ENCODE measurements around the gene DCLK2. TPM values are rescaled to one million over a fixed set of nuclear protein-coding genes. Genes with fewer than 3 reads are reported as not detected.

Gene DCLK2
- total and polyA plus RNA-seq, 2 of the 8 experiments (the other 6 are each of a cell fraction or from before 2014, with no cell fraction given) = 0.32 to 0.37 TPM

DNA sequence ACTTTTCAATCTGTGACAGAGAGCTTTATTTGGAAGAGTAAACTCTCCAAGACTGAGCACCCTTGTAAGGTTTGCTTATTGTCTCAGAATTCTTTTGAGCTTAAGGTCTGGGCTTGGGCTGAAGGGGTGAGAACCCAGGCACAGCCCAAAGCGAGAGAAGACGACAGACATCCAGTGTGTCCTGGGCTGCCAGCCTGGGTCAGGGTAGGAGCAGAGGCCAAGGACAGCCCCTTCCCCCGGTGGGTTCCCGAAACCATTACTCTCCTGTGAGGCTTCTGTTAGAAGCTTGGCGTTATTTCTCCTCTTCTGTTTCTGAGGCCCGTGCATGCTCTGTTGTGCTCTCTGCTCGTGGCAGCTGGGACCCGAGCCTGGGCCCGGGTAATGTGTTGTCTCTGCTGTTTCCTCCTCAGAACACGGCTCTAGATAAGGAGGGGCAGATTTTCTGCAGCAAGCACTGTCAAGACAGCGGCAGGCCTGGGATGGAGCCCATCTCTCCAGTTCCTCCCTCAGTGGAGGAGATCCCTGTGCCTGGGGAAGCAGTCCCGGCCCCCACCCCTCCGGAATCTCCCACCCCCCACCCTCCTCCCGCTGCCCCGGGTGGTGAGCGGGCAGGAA is 177.5 kb downstream of the DCLK2 start:
- no peak overlapping the region for H3K4ac ChIP-seq (replicated peaks; ENCODE audit: insufficient read length, low read depth, low read length)
- H3K27me3 ChIP-seq (replicated peaks in 1 of 4; ENCODE audit: control insufficient read depth in 3 of 4, extremely low read depth in 1 of 4, insufficient read depth in 3 of 4, low read length in 3 of 4) = no peaks in the 10 kb centered on the region
- no peaks in the 10 kb centered on the region for H3K36me3 ChIP-seq (ENCODE audit: control insufficient read depth in 2 of 4, insufficient read depth in 4 of 4, low read length in 3 of 4)
- no peaks in the 10 kb centered on the region for H4K20me1 ChIP-seq (replicated peaks in 1 of 2; ENCODE audit: control insufficient read depth in 1 of 2, insufficient read depth in 2 of 2, low read length in 2 of 2)
- no peak overlapping the region for H3K4me2 ChIP-seq (ENCODE audit: insufficient read depth in 1 of 2, low read depth in 2 of 2, low read length in 2 of 2)
- H3K14ac ChIP-seq (ENCODE audit: insufficient read length) = no peak overlapping the region
- H2BK120ac ChIP-seq (replicated peaks; ENCODE audit: low read depth, low read length) = no peak overlapping the region
- no peak for DNase-seq (ENCODE audit: low read depth in 1 of 2, low spot score in 2 of 2)
- H3K23ac ChIP-seq (ENCODE audit: insufficient read length) = no peak overlapping the region
- no peak overlapping the region for H4K5ac ChIP-seq (ENCODE audit: insufficient read length, low read depth, low read length)
- no peak overlapping the region for H2BK5ac ChIP-seq (ENCODE audit: low read depth, low read length)
- peaks cover under 1% of the 10 kb centered on the region; the same call in 1 of the 2 replicates for H3K23me2 ChIP-seq (ENCODE audit: low read depth, low read length)
- no peak overlapping the region for H3K9ac ChIP-seq (replicated peaks in 1 of 4; ENCODE audit: extremely low read depth in 1 of 4, low read depth in 3 of 4, low read length in 3 of 4)
- FAIRE-seq = no peak
- no peaks in the 10 kb centered on the region for H3K9me3 ChIP-seq (ENCODE audit: insufficient read depth in 2 of 2, low read depth in 1 of 2, low read length in 1 of 2)
- ChIA-PET POLR2A (ENCODE audit: partially characterized antibody) (no interaction called here), CTCF (ENCODE audit: partially characterized antibody) (interaction anchor here (0.7 to 4.8 kb wide), 6 partner anchors 9 to 250 kb away, joined by 3 to 34 read pairs (median 3); no protein-coding TSS in a partner anchor)
- no peak overlapping the region for H2BK12ac ChIP-seq (ENCODE audit: low read depth, low read length)
- H2BK20ac ChIP-seq (ENCODE audit: low read length) = no peak overlapping the region
- H4K8ac ChIP-seq (ENCODE audit: extremely low read depth, insufficient read depth, low read length) = no peak overlapping the region
- H3K4me1 ChIP-seq (replicated peaks in 1 of 4; ENCODE audit: control insufficient read depth in 3 of 4, insufficient read depth in 4 of 4, low read length in 3 of 4) = peaks cover 0 to 10% (median 4%) of the 10 kb centered on the region in 4 experiments; a peak in 6 of 7 replicates
- no peak overlapping the region for H3K27ac ChIP-seq (ENCODE audit: low read depth, low read length)
- H2BK15ac ChIP-seq (ENCODE audit: low read length) = no peak overlapping the region
- no peak overlapping the region for H3K56ac ChIP-seq (replicated peaks; ENCODE audit: insufficient read length, low read depth, low read length)
- H2AK5ac ChIP-seq (ENCODE audit: low read depth, low read length) = no peak overlapping the region
- H2AFZ ChIP-seq (ENCODE audit: low read length) = no peak overlapping the region
- H3K4me3 ChIP-seq (ENCODE audit: extremely low read depth in 1 of 4, insufficient read depth in 2 of 4, low read depth in 3 of 4, low read length in 4 of 4) = no peak overlapping the region
- H4K91ac ChIP-seq (replicated peaks; ENCODE audit: insufficient read length, low read length) = no peak overlapping the region
- WGBS, 2 experiments (ENCODE audit: extremely low coverage in 1 of 2, insufficient coverage in 1 of 2, insufficient read length in 1 of 2, insufficient replicate concordance in 2 of 2, low coverage in 1 of 2, low lambda C conversion rate in 2 of 2, missing lambda C conversion rate in 1 of 2) = 86% methylated on average over 11 of the region's 16 CpGs; no CpG with 5 or more reads in 1 of the 2 experiments
- H3K79me2 ChIP-seq (ENCODE audit: control insufficient read depth in 1 of 2, insufficient read depth in 2 of 2, low read length in 2 of 2) = no peaks in the 10 kb centered on the region
- no peak overlapping the region for H3K18ac ChIP-seq (ENCODE audit: extremely low read depth, low read length)
- H3K79me1 ChIP-seq (ENCODE audit: low read depth, low read length) = no peaks in the 10 kb centered on the region
- no peak for TF ChIP-seq BRCA1 (IDR thresholded peaks at IDR 0.05; ENCODE audit: low read depth, low read length)
- no peak for TF ChIP-seq TEAD4 (IDR thresholded peaks at IDR 0.05; ENCODE audit: low read depth, low read length)
- TF ChIP-seq SIX5 (IDR thresholded peaks at IDR 0.05; ENCODE audit: low read depth, low read length) = no peak
- TF ChIP-seq CREB1 (IDR thresholded peaks at IDR 0.05) = no peak
- no peak for TF ChIP-seq BACH1 (IDR thresholded peaks at IDR 0.05; ENCODE audit: low read length)
- no peak for TF ChIP-seq JUND (IDR thresholded peaks at IDR 0.05; ENCODE audit: low read length)
- TF ChIP-seq EP300 (IDR thresholded peaks at IDR 0.05; ENCODE audit: borderline replicate concordance in 1 of 2, low read depth in 2 of 2, low read length in 2 of 2) = no peak
- TF ChIP-seq, protein P1, sequence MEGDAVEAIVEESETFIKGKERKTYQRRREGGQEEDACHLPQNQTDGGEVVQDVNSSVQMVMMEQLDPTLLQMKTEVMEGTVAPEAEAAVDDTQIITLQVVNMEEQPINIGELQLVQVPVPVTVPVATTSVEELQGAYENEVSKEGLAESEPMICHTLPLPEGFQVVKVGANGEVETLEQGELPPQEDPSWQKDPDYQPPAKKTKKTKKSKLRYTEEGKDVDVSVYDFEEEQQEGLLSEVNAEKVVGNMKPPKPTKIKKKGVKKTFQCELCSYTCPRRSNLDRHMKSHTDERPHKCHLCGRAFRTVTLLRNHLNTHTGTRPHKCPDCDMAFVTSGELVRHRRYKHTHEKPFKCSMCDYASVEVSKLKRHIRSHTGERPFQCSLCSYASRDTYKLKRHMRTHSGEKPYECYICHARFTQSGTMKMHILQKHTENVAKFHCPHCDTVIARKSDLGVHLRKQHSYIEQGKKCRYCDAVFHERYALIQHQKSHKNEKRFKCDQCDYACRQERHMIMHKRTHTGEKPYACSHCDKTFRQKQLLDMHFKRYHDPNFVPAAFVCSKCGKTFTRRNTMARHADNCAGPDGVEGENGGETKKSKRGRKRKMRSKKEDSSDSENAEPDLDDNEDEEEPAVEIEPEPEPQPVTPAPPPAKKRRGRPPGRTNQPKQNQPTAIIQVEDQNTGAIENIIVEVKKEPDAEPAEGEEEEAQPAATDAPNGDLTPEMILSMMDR (IDR thresholded peaks at IDR 0.05; ENCODE audit: control extremely low read depth in 1 of 3, insufficient read depth in 1 of 3, low read depth in 1 of 3, low read length in 3 of 3) = no peak
- TF ChIP-seq SP1 (IDR thresholded peaks at IDR 0.05; ENCODE audit: low read depth, low read length) = no peak
- no peak for TF ChIP-seq CEBPB (IDR thresholded peaks at IDR 0.05; ENCODE audit: low read depth, low read length)
- TF ChIP-seq CHD2 (IDR thresholded peaks at IDR 0.05; ENCODE audit: low read length) = no peak
- TF ChIP-seq BCL11A (IDR thresholded peaks at IDR 0.05; ENCODE audit: low read depth in 2 of 2, low read length in 2 of 2) = no peak
